Choroid plexus epithelial cell (primary cell): ENCODE results near the gene C19orf53.

Source experiments
- DNase-seq: peaks from one replicate; pipeline ENCODE4 v3.0.0-alpha.2; 2010; ENCODE audit warnings: low read depth
- H3K4me3 ChIP-seq: 2 replicates; pipeline ENCODE4 v1.5.1; 2011; ENCODE audit warnings: low read depth, mild to moderate bottlenecking, control low read depth, low read length, moderate library complexity
- CTCF ChIP-seq: conservative IDR thresholded peaks from 2 replicates; pipeline ENCODE4 v1.5.1; 2011; ENCODE audit warnings: low read depth, mild to moderate bottlenecking, control low read depth, inconsistent platforms, low read length, moderate library complexity

Gene C19orf53

GRCh38 chr19:13817615-13818371 is 43.5 kb downstream of the C19orf53 start:
- TF ChIP-seq CTCF: no peak
- DNase-seq: no peak
- no peak overlapping the region for H3K4me3 ChIP-seq

GRCh38 chr19:13819238-13819637 is 45.0 kb downstream of the C19orf53 start:
- no peak overlapping the region for H3K4me3 ChIP-seq
- DNase-seq: no peak
- no peak for TF ChIP-seq CTCF

- no peak for TF ChIP-seq CTCF
- no peak for DNase-seq
- H3K4me3 ChIP-seq: no peak overlapping the region
Measured at GRCh38 chr19:13821292-13821691, 47.0 kb downstream of the C19orf53 start.

GRCh38 chr19:13823256-13823655 is 49.0 kb downstream of the C19orf53 start:
- no peak for DNase-seq
- H3K4me3 ChIP-seq: no peak overlapping the region
- TF ChIP-seq CTCF: no peak

- no peak for DNase-seq
- H3K4me3 ChIP-seq: no peak overlapping the region
- no peak for TF ChIP-seq CTCF
Measured at GRCh38 chr19:13823901-13824300, 49.6 kb downstream of the C19orf53 start.

GRCh38 chr19:13824703-13825102 is 50.4 kb downstream of the C19orf53 start:
- H3K4me3 ChIP-seq: no peak overlapping the region
- DNase-seq: no peak
- no peak for TF ChIP-seq CTCF
